GM21360 (cell line): ENCODE measurements around the gene THAP6.
"Not testable (repeated sequence)": the region's sequence is repeated elsewhere in the genome, so short reads cannot be mapped to it uniquely, and the experiment has no call there.

Source experiments
- ATAC-seq: cut with Tn5 transposase; IDR thresholded peaks from one replicate; pipeline ENCODE4 v1.9.1; 2021; ENCODE audit warnings: mild to moderate bottlenecking, moderate library complexity; ENCODE audit not compliant: unreplicated experiment

THAP6 gene

GRCh38 chr4:75525086-75525485 lies 10.8 kb downstream of the THAP6 start:
- ATAC-seq, result no peak

- no peak for ATAC-seq
Measured at GRCh38 chr4:75525910-75526309, 11.6 kb downstream of the THAP6 start.

GRCh38 chr4:75527482-75527881 lies 13.2 kb downstream of the THAP6 start:
- ATAC-seq, result no peak

GRCh38 chr4:75530556-75531322 lies 16.5 kb downstream of the THAP6 start:
- ATAC-seq, result no peak

GRCh38 chr4:75531536-75532143 lies 17.4 kb downstream of the THAP6 start:
- ATAC-seq, result not testable (repeated sequence)

GRCh38 chr4:75533339-75533887 lies 19.1 kb downstream of the THAP6 start:
- not testable (repeated sequence) for ATAC-seq

- ATAC-seq, result not testable (repeated sequence)
Measured at GRCh38 chr4:75533926-75534325, 19.7 kb downstream of the THAP6 start.

- not testable (repeated sequence) for ATAC-seq
Measured at GRCh38 chr4:75537308-75537707, 23.0 kb downstream of the THAP6 start.

GRCh38 chr4:75542824-75543223 lies 28.6 kb downstream of the THAP6 start:
- ATAC-seq, result no peak

GRCh38 chr4:75544220-75544619 lies 29.9 kb downstream of the THAP6 start:
- not testable (repeated sequence) for ATAC-seq

GRCh38 chr4:75544870-75545269 lies 30.6 kb downstream of the THAP6 start:
- no peak for ATAC-seq

- ATAC-seq, result no peak
Measured at GRCh38 chr4:75545526-75545925, 31.3 kb downstream of the THAP6 start.

- no peak for ATAC-seq
Measured at GRCh38 chr4:75547647-75548387, 33.5 kb downstream of the THAP6 start.

GRCh38 chr4:75549019-75549418 lies 34.7 kb downstream of the THAP6 start:
- ATAC-seq, result no peak

GRCh38 chr4:75552452-75552851 lies 38.2 kb downstream of the THAP6 start:
- no peak for ATAC-seq

- ATAC-seq, result peak; percentile 75
Measured at GRCh38 chr4:75555294-75556164, 41.3 kb downstream of the THAP6 start, which contains the start of gene ODAPH. ODAPH (plus strand) TSS chr4:75556066; CDS start chr4:75556083, 17 bp downstream.

GRCh38 chr4:75557696-75558095 lies 43.4 kb downstream of the THAP6 start:
- ATAC-seq, result no peak

- no peak for ATAC-seq
Measured at GRCh38 chr4:75561789-75562188, 47.5 kb downstream of the THAP6 start.

GRCh38 chr4:75564023-75564422 lies 49.8 kb downstream of the THAP6 start:
- ATAC-seq, result no peak

- no peak for ATAC-seq
Measured at GRCh38 chr4:75565481-75565880, 51.2 kb downstream of the THAP6 start.
